Mesothelial cell of epicardium (in vitro differentiated cells): ENCODE data around the gene RDX. TPM values are rescaled to one million over a fixed set of nuclear protein-coding genes. Genes with fewer than 3 reads are reported as not detected.

Source experiments
- DNase-seq, 2 experiments: peaks; one replicate each; pipeline ENCODE4 v3.0.0; 2021; ENCODE audit warnings: low spot score in 2 of 2; ENCODE audit not compliant: unreplicated experiment in 2 of 2
- H3K27ac Mint-ChIP-seq: 2 replicates; pipeline ENCODE4 v1.8.0; 2021; ENCODE audit warnings: mixed read lengths
- H3K27me3 Mint-ChIP-seq: 2 replicates; pipeline ENCODE4 v1.8.0; 2021; ENCODE audit warnings: low read depth, mixed read lengths
- H3K36me3 Mint-ChIP-seq: 2 replicates; pipeline ENCODE4 v1.8.0; 2021; ENCODE audit warnings: mixed read lengths
- H3K4me1 Mint-ChIP-seq: 2 replicates; pipeline ENCODE4 v1.8.0; 2021; ENCODE audit warnings: mixed read lengths
- H3K4me3 Mint-ChIP-seq: 2 replicates; pipeline ENCODE4 v1.8.0; 2021; ENCODE audit warnings: mild to moderate bottlenecking, moderate library complexity, mixed read lengths
- H3K9me3 Mint-ChIP-seq: 2 replicates; pipeline ENCODE4 v1.8.0; 2021; ENCODE audit warnings: mixed read lengths
- CTCF ChIP-seq: fragments of 200-600 bp; sonication (generic); IDR thresholded peaks from one replicate; pipeline ENCODE4 v1.5.0; 2021; ENCODE audit warnings: antibody characterized with exemption; ENCODE audit not compliant: unreplicated experiment
- total RNA-seq: library from RNA; stranded (reverse); gene quantifications from 3 replicates; pipeline ENCODE4 v1.2.1, GENCODE V29; 2021

RDX gene
- total RNA-seq, 1 donor from 2014 or later, result 117 TPM

GRCh38 chr11:110160437-110160836 is 136.0 kb downstream of the RDX start:
- H3K9me3 Mint-ChIP-seq, result no peaks in the 10 kb centered on the region
- H3K27me3 Mint-ChIP-seq, result no peaks in the 10 kb centered on the region
- H3K27ac Mint-ChIP-seq, result no peak overlapping the region
- no peaks in the 10 kb centered on the region for H3K4me1 Mint-ChIP-seq
- no peak overlapping the region for H3K4me3 Mint-ChIP-seq
- DNase-seq, result no peak
- no peak for TF ChIP-seq CTCF
- peaks cover 29% of the 10 kb centered on the region for H3K36me3 Mint-ChIP-seq

- DNase-seq, result no peak
- no peaks in the 10 kb centered on the region for H3K4me1 Mint-ChIP-seq
These were observed 136.4 kb downstream of the RDX start for GRCh38 chr11:110160016-110160415.

GRCh38 chr11:110159476-110159875 is 136.9 kb downstream of the RDX start:
- peaks cover 20% of the 10 kb centered on the region for H3K36me3 Mint-ChIP-seq
- no peak overlapping the region for H3K4me3 Mint-ChIP-seq
- H3K4me1 Mint-ChIP-seq, result no peaks in the 10 kb centered on the region
- no peak overlapping the region for H3K27ac Mint-ChIP-seq
- no peak for TF ChIP-seq CTCF
- no peaks in the 10 kb centered on the region for H3K27me3 Mint-ChIP-seq
- no peaks in the 10 kb centered on the region for H3K9me3 Mint-ChIP-seq
- no peak for DNase-seq

More at GRCh38 chr11:110160016-110160415, 136.4 kb downstream of the RDX start:
- Mint-ChIP-seq H3K36me3 (peaks cover 25% of the 10 kb centered on the region), H3K9me3 (no peaks in the 10 kb centered on the region), H3K27ac (no peak overlapping the region), H3K4me3 (no peak overlapping the region), H3K27me3 (no peaks in the 10 kb centered on the region)
- TF ChIP-seq CTCF, result no peak

- no peak for TF ChIP-seq CTCF
- no peaks in the 10 kb centered on the region for H3K9me3 Mint-ChIP-seq
- H3K36me3 Mint-ChIP-seq, result peaks cover 16% of the 10 kb centered on the region
- no peak overlapping the region for H3K4me3 Mint-ChIP-seq
- H3K4me1 Mint-ChIP-seq, result no peaks in the 10 kb centered on the region
- H3K27me3 Mint-ChIP-seq, result no peaks in the 10 kb centered on the region
- no peak overlapping the region for H3K27ac Mint-ChIP-seq
- DNase-seq, result no peak
These were observed 137.9 kb downstream of the RDX start for GRCh38 chr11:110158317-110159200.

GRCh38 chr11:110156503-110156902 is 139.9 kb downstream of the RDX start:
- Mint-ChIP-seq H3K4me3 (no peak overlapping the region), H3K36me3 (peaks cover 11% of the 10 kb centered on the region), H3K9me3 (no peaks in the 10 kb centered on the region), H3K4me1 (no peaks in the 10 kb centered on the region), H3K27me3 (no peaks in the 10 kb centered on the region), H3K27ac (no peak overlapping the region)
- no peak for DNase-seq
- TF ChIP-seq CTCF, result no peak
